Keratinocyte (primary cell): ENCODE results near the gene GSN. TPM values are rescaled to one million over a fixed set of nuclear protein-coding genes. Genes with fewer than 3 reads are reported as not detected.

ENCODE experiments used
- DNase-seq: peaks from one replicate; pipeline ENCODE4 v3.0.0-alpha.2; 2011; ENCODE audit warnings: low read depth, missing footprints, low spot score
- FAIRE-seq: peaks from 2 replicates; lab custom pipeline; 2011; peaks lifted over from hg19 to GRCh38; lab: Jason Lieb, UNC
- H2AFZ ChIP-seq: 2 replicates; pipeline ENCODE4 v1.6.0; 2012; ENCODE audit warnings: low read length, control low read depth, inconsistent platforms; ENCODE audit not compliant: control insufficient read depth
- H3K27ac ChIP-seq: 2 replicates; pipeline ENCODE4 v1.5.1; 2011; ENCODE audit warnings: low read length; ENCODE audit not compliant: control insufficient read depth, insufficient read depth
- H3K27me3 ChIP-seq: 3 replicates; pipeline ENCODE4 v1.6.0; 2011; ENCODE audit warnings: low read length; ENCODE audit not compliant: control insufficient read depth, insufficient read depth; ENCODE audit errors: extremely low read depth
- H3K36me3 ChIP-seq, 2 experiments: 2 replicates in 1 of 2; 3 replicates in 1 of 2; pipeline ENCODE4 v1.5.1; 2011; ENCODE audit warnings: low read length in 2 of 2, mild to moderate bottlenecking in 1 of 2; ENCODE audit not compliant: control insufficient read depth in 2 of 2, insufficient read depth in 2 of 2; ENCODE audit errors: extremely low read depth in 1 of 2
- H3K4me1 ChIP-seq: 3 replicates; pipeline ENCODE4 v1.5.1; 2011; ENCODE audit warnings: low read length; ENCODE audit not compliant: control insufficient read depth, insufficient read depth; ENCODE audit errors: extremely low read depth
- H3K4me2 ChIP-seq: 3 replicates; pipeline ENCODE4 v1.6.0; 2011; ENCODE audit warnings: low read depth, low read length; ENCODE audit not compliant: control insufficient read depth, insufficient read depth; ENCODE audit errors: extremely low read depth
- H3K4me3 ChIP-seq, 3 experiments: fragments of 200-600 bp in 1 of 3; sonication (generic) in 1 of 3; 2 replicates in 2 of 3; 3 replicates in 1 of 3; pipeline ENCODE4 v1.5.1; 2011 to 2016; ENCODE audit warnings: low read length in 3 of 3, mild to moderate bottlenecking in 3 of 3, control low read depth in 2 of 3, inconsistent platforms in 1 of 3, low read depth in 1 of 3, mixed read lengths in 1 of 3, mixed run types in 1 of 3, moderate library complexity in 1 of 3; ENCODE audit not compliant: control insufficient read depth in 2 of 3, insufficient read depth in 2 of 3; ENCODE audit errors: extremely low read depth in 1 of 3
- H3K79me2 ChIP-seq: 2 replicates; pipeline ENCODE4 v1.6.0; 2012; ENCODE audit warnings: low read length; ENCODE audit not compliant: control insufficient read depth, insufficient read depth
- H3K9ac ChIP-seq: 3 replicates; pipeline ENCODE4 v1.6.0; 2011; ENCODE audit warnings: low read length; ENCODE audit not compliant: control insufficient read depth, insufficient read depth; ENCODE audit errors: extremely low read depth
- H3K9me1 ChIP-seq: 3 replicates; pipeline ENCODE4 v1.6.0; 2011; ENCODE audit warnings: low read length; ENCODE audit not compliant: control insufficient read depth, insufficient read depth; ENCODE audit errors: extremely low read depth
- H3K9me3 ChIP-seq: 2 replicates; pipeline ENCODE4 v1.5.1; 2012; ENCODE audit warnings: low read depth, low read length; ENCODE audit not compliant: control insufficient read depth
- H4K20me1 ChIP-seq: 3 replicates; pipeline ENCODE4 v1.6.0; 2011; ENCODE audit warnings: low read length; ENCODE audit not compliant: control insufficient read depth, insufficient read depth; ENCODE audit errors: extremely low read depth
- EZH2 ChIP-seq: IDR thresholded peaks from one replicate; pipeline ENCODE4 v1.6.1; 2012; ENCODE audit warnings: inconsistent platforms, mild to moderate bottlenecking, low read length, moderate library complexity
- dilution Hi-C: fragments of 300-500 bp; cut with MboI; formaldehyde crosslinking; loops from one replicate; pipeline ENCODE4 v1.7.0; 2020; ENCODE audit warnings: low sequenced_read_pairs; ENCODE audit not compliant: extremely low pct_ligation_motif_present
- polyA plus RNA-seq, 5 experiments: library from polyadenylated mRNA; depleted of rRNA in 3 of 5; stranded (reverse) in 3 of 5; stranded (forward) in 1 of 5; unstranded in 1 of 5; fragments of >200 nt; gene quantifications; 1 replicate in 1 of 5; 2 replicates in 3 of 5; 3 replicates in 1 of 5; pipeline versions ENCODE4 v1.2.1 to v1.2.3, GENCODE V29; 2011 to 2012; ENCODE audit warnings: missing spikeins in 2 of 5, low read depth in 1 of 5, low replicate concordance in 1 of 5
- TF ChIP-seq, protein P1 (sequence below), 3 experiments: IDR thresholded peaks in 1 of 3; conservative IDR thresholded peaks in 1 of 3; optimal IDR thresholded peaks in 1 of 3; 2 replicates in 2 of 3; 3 replicates in 1 of 3; pipeline versions ENCODE3 to v1.5.1; 2011; ENCODE audit warnings: low read length in 3 of 3, mild to moderate bottlenecking in 3 of 3, moderate library complexity in 2 of 3, control low read depth in 1 of 3, inconsistent platforms in 1 of 3; ENCODE audit not compliant: insufficient read depth in 2 of 3; ENCODE audit errors: extremely low read depth in 1 of 3

GSN gene
- polyA plus RNA-seq, 1 donor (not counting 4 experiments of a cell fraction or from before 2014, with no cell fraction given): 166 TPM

DNA sequence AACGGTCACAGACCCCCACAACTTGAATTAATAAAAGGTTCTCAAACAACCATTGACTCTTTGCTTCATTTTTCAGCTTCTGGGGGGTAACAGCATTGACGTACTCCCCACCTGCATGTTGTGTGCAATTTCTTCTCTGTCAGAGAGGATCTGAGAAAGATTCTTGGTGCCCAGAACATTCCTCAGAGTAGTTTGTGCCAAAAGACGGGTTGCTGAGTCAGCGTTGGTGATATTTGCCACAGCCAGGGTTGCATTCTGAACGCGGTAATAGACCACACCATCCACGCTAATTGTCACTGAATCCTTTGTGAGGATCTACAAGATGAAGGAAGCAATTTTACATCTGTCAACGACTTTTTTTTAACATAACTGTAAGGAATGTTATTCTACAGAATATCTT lies 81.0 kb downstream of the GSN start:
- Histone ChIP-seq H3K9me3 (no peaks in the 10 kb centered on the region), H3K4me3 (no peak overlapping the region), H4K20me1 (no peaks in the 10 kb centered on the region), H3K4me1 (peaks cover 9% of the 10 kb centered on the region), H3K9me1 (no peaks in the 10 kb centered on the region), H3K9ac (no peak overlapping the region), H3K4me2 (no peak overlapping the region), H3K79me2 (no peaks in the 10 kb centered on the region), H2AFZ (no peak overlapping the region), H3K27me3 (no peaks in the 10 kb centered on the region), H3K27ac (no peak overlapping the region), H3K36me3 (peaks cover 9 to 36% of the 10 kb centered on the region in 2 experiments)
- DNase-seq (no peak), FAIRE-seq (no peak)
- TF ChIP-seq, protein P1, sequence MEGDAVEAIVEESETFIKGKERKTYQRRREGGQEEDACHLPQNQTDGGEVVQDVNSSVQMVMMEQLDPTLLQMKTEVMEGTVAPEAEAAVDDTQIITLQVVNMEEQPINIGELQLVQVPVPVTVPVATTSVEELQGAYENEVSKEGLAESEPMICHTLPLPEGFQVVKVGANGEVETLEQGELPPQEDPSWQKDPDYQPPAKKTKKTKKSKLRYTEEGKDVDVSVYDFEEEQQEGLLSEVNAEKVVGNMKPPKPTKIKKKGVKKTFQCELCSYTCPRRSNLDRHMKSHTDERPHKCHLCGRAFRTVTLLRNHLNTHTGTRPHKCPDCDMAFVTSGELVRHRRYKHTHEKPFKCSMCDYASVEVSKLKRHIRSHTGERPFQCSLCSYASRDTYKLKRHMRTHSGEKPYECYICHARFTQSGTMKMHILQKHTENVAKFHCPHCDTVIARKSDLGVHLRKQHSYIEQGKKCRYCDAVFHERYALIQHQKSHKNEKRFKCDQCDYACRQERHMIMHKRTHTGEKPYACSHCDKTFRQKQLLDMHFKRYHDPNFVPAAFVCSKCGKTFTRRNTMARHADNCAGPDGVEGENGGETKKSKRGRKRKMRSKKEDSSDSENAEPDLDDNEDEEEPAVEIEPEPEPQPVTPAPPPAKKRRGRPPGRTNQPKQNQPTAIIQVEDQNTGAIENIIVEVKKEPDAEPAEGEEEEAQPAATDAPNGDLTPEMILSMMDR (optimal IDR thresholded peaks at IDR 0.05 in 1 of 3, IDR thresholded peaks at IDR 0.05 in 1 of 3, conservative IDR thresholded peaks at IDR 0.05 in 1 of 3; ENCODE audit: extremely low read depth in 1 of 3, insufficient read depth in 2 of 3, low read length in 3 of 3): no peak
- no peak for TF ChIP-seq EZH2
- dilution Hi-C loops: no loop called here

DNA sequence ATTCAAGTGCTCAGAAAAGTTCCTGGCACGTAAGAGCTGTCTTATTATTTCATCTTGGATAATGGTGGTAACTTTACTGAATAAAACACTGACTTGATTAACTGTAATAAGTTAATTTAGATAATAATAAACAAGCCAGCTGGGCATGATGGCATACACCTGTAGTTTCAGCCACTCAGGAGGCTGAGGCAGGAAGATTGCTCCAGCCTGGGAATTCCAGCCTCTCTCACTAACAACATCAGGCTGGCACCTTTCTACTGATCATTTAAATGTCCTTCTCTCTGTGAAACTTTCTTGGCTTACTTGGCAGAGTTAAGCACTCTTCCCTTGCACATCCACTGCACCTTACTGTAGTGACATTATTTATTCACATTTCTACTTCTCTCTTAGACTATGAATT lies 82.1 kb downstream of the GSN start:
- Histone ChIP-seq H3K4me1 (peaks cover 9% of the 10 kb centered on the region), H3K36me3 (peaks cover 7 to 41% of the 10 kb centered on the region in 2 experiments)

More for the DNA sequence above, 82.1 kb downstream of the GSN start:
- Histone ChIP-seq H3K4me3 (no peak overlapping the region), H3K9me3 (no peaks in the 10 kb centered on the region), H4K20me1 (no peaks in the 10 kb centered on the region), H3K27ac (no peak overlapping the region), H3K4me2 (no peak overlapping the region), H3K9ac (no peak overlapping the region), H3K27me3 (no peaks in the 10 kb centered on the region), H3K9me1 (no peaks in the 10 kb centered on the region), H3K79me2 (no peaks in the 10 kb centered on the region), H2AFZ (no peak overlapping the region)
- TF ChIP-seq, protein P1 (optimal IDR thresholded peaks at IDR 0.05 in 1 of 3, IDR thresholded peaks at IDR 0.05 in 1 of 3, conservative IDR thresholded peaks at IDR 0.05 in 1 of 3; ENCODE audit: extremely low read depth in 1 of 3, insufficient read depth in 2 of 3, low read length in 3 of 3): no peak
- no peak for TF ChIP-seq EZH2
- dilution Hi-C loops: no loop called here
- no peak for DNase-seq
- no peak for FAIRE-seq
